ENCODE measurements around the gene ARSI. TPM values are rescaled to one million over a fixed set of nuclear protein-coding genes. Genes with fewer than 3 reads are reported as not detected.

The ARSI gene
- polyA plus RNA-seq, 1 of the 3 experiments (the other 2 are of a cell fraction), result 0.20 TPM

DNA sequence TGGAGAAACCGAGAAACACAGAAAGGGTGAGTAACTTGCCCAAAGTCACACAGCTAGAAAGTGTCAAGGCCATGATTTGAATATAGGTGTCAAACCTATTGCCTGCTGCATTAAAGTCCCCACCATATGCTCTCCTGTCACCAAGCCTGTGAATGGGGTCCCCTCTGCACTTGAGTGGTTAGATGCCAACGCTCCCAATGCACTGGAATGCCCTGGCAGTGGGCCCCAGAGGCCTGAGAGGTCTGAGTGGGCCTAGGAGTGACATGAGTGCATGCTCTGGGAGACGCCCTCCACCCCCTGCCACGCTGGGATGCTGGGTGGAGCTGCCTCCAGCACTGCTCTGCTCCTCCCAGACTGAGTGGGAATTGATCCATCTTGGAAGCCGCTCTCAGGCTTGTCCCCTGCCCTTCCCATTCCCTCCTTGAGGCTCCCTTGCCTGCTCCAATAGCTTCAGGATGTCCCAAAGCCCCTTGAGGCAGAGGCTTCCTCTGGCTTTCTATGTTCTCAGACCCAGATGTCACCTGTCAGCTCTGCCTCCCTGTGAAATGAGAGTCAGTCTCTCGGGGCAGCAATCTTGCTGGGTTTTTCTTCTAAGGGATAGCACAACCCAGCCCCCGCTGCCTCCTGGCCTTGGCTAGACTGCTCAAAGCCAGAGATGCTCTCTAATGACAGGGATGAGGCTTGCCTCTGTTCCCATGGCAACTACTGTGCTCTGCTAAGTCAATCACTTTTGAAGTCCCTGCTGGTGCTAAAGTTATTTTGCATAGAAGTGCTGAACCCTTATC lies 6.6 kb upstream of the ARSI start:
- H3K4me3 ChIP-seq (ENCODE audit: low read depth in 2 of 2, low read length in 1 of 2), result no peak overlapping the region
- H3K27ac ChIP-seq (ENCODE audit: low read depth in 2 of 2, low read length in 1 of 2), result no peak overlapping the region
- H2AFZ ChIP-seq (ENCODE audit: low read depth), result no peak overlapping the region
- no peaks in the 10 kb centered on the region for H3K79me2 ChIP-seq (ENCODE audit: insufficient read depth)
- no peaks in the 10 kb centered on the region for H3K36me3 ChIP-seq (replicated peaks in 1 of 2; ENCODE audit: control insufficient read depth in 1 of 2, insufficient read depth in 2 of 2, low read length in 1 of 2)
- H3K9me2 ChIP-seq, result no peaks in the 10 kb centered on the region
- CTCF ChIA-PET, result interaction anchor here (1.8 kb wide), 1 partner anchor 9 kb away, joined by 4 read pairs; no protein-coding TSS in a partner anchor
- 93% methylated on average over 6 of the region's 7 CpGs for WGBS (ENCODE audit: low lambda C conversion rate)
- H4K20me1 ChIP-seq (ENCODE audit: insufficient read depth), result no peaks in the 10 kb centered on the region
- POLR2A ChIA-PET, result interaction anchor here (0.6 kb wide), 1 partner anchor 13 kb away, joined by 3 read pairs; no protein-coding TSS in a partner anchor
- H3K9me3 ChIP-seq, result no peaks in the 10 kb centered on the region
- TF ChIP-seq EP300 (IDR thresholded peaks at IDR 0.05; ENCODE audit: borderline replicate concordance in 1 of 2, low read depth in 1 of 2, low read length in 1 of 2), result no peak
- no peak overlapping the region for H3K4me2 ChIP-seq
- H3K4me1 ChIP-seq (ENCODE audit: control insufficient read depth in 1 of 2, insufficient read depth in 2 of 2, low read depth in 1 of 2, low read length in 1 of 2), result peaks cover 17 to 22% of the 10 kb centered on the region in 2 experiments; a peak in 2 of 4 replicates
- no peaks in the 10 kb centered on the region for H3K27me3 ChIP-seq (ENCODE audit: insufficient read depth)
- peaks cover 3% of the 10 kb centered on the region for H3F3A ChIP-seq (replicated peaks; ENCODE audit: insufficient read depth)
- H3K9ac ChIP-seq, result no peak overlapping the region
- DNase-seq, result peak; percentile 69

DNA sequence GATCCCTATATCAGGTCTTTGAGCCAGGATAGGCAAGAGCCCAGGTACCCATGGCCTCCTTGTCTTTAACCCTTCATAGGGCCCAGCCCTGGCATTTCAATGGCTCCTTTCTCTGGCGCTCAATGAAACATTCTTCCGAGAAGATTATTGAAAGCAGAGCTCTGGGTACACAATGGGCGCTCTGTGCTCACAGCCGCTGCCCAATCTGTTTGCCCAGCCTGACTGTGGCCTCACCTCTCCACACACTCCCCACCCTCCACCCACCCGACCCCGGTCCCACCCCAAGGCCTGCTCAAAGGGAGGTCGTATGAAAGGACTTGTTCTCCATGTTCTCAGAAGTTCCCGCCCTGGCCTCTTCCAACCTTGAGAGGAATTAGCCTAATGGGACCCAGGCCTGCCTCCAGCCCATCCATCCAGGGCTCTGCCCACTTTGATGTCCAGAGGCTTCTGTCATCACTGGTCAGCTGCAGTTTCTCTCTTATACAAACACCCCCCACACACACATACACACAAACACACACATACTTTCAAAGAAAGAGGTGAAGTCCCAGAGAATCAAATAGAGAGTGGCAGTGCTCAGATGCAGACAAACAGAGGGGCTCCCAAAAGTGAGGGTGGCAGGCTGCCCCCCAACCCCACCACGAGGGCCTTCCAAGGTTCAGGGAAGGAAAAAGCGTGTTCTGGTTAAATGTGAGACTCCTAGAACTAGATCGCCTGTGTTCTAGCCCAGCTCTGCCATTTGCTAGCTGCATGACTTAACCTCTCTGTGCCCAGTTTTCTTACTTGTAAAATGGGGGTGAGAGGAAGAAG lies 5.1 kb upstream of the ARSI start:
- no peak overlapping the region for H2AFZ ChIP-seq (ENCODE audit: low read depth)
- no peaks in the 10 kb centered on the region for H3K9me3 ChIP-seq
- H3K4me3 ChIP-seq (ENCODE audit: low read depth in 2 of 2, low read length in 1 of 2), result no peak overlapping the region
- ChIA-PET POLR2A (no interaction called here), CTCF (interaction anchor here (1.4 kb wide), 1 partner anchor 21 kb away, joined by 3 read pairs; no protein-coding TSS in a partner anchor)
- DNase-seq, result no peak
- no peak overlapping the region for H3K27ac ChIP-seq (ENCODE audit: low read depth in 2 of 2, low read length in 1 of 2)
- peaks cover 3% of the 10 kb centered on the region for H3F3A ChIP-seq (replicated peaks; ENCODE audit: insufficient read depth)
- no peaks in the 10 kb centered on the region for H4K20me1 ChIP-seq (ENCODE audit: insufficient read depth)
- TF ChIP-seq, protein P1, sequence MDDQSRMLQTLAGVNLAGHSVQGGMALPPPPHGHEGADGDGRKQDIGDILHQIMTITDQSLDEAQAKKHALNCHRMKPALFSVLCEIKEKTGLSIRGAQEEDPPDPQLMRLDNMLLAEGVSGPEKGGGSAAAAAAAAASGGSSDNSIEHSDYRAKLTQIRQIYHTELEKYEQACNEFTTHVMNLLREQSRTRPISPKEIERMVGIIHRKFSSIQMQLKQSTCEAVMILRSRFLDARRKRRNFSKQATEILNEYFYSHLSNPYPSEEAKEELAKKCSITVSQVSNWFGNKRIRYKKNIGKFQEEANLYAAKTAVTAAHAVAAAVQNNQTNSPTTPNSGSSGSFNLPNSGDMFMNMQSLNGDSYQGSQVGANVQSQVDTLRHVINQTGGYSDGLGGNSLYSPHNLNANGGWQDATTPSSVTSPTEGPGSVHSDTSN (IDR thresholded peaks at IDR 0.05), result no peak
- TF ChIP-seq YY1 (IDR thresholded peaks at IDR 0.05; ENCODE audit: low read depth) (no peak), EZH2phosphoT487 (IDR thresholded peaks at IDR 0.05; ENCODE audit: borderline replicate concordance, low read depth) (no peak), SMC3 (IDR thresholded peaks at IDR 0.05; ENCODE audit: low read depth, low read length) (no peak), ELF1 (IDR thresholded peaks at IDR 0.05) (no peak), TAF1 (IDR thresholded peaks at IDR 0.05; ENCODE audit: borderline replicate concordance, low read depth, low read length) (no peak), GABPA (IDR thresholded peaks at IDR 0.05; ENCODE audit: low read depth) (no peak), RXRA (IDR thresholded peaks at IDR 0.05; ENCODE audit: borderline replicate concordance, low read depth) (no peak)
- TF ChIP-seq, protein P2, sequence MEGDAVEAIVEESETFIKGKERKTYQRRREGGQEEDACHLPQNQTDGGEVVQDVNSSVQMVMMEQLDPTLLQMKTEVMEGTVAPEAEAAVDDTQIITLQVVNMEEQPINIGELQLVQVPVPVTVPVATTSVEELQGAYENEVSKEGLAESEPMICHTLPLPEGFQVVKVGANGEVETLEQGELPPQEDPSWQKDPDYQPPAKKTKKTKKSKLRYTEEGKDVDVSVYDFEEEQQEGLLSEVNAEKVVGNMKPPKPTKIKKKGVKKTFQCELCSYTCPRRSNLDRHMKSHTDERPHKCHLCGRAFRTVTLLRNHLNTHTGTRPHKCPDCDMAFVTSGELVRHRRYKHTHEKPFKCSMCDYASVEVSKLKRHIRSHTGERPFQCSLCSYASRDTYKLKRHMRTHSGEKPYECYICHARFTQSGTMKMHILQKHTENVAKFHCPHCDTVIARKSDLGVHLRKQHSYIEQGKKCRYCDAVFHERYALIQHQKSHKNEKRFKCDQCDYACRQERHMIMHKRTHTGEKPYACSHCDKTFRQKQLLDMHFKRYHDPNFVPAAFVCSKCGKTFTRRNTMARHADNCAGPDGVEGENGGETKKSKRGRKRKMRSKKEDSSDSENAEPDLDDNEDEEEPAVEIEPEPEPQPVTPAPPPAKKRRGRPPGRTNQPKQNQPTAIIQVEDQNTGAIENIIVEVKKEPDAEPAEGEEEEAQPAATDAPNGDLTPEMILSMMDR (IDR thresholded peaks at IDR 0.05), result no peak
- no peaks in the 10 kb centered on the region for H3K36me3 ChIP-seq (replicated peaks in 1 of 2; ENCODE audit: control insufficient read depth in 1 of 2, insufficient read depth in 2 of 2, low read length in 1 of 2)
- H3K9me2 ChIP-seq, result no peaks in the 10 kb centered on the region
- 87% methylated on average over 10 of the region's 11 CpGs for WGBS (ENCODE audit: low lambda C conversion rate)
- no peaks in the 10 kb centered on the region for H3K27me3 ChIP-seq (ENCODE audit: insufficient read depth)
- H3K79me2 ChIP-seq (ENCODE audit: insufficient read depth), result no peaks in the 10 kb centered on the region
- H3K4me2 ChIP-seq, result no peak overlapping the region
- H3K4me1 ChIP-seq (ENCODE audit: control insufficient read depth in 1 of 2, insufficient read depth in 2 of 2, low read depth in 1 of 2, low read length in 1 of 2), result peaks cover 13 to 17% of the 10 kb centered on the region in 2 experiments; a peak in 3 of 4 replicates
- H3K9ac ChIP-seq, result no peak overlapping the region
